AG09319 (cell line): ENCODE results near the gene CD9.

ENCODE experiments used
- DNase-seq: peaks from one replicate; pipeline ENCODE4 v3.0.0-alpha.2; 2010; ENCODE audit warnings: low read depth; ENCODE audit errors: extremely low read depth
- TF ChIP-seq, protein P1 (sequence below): IDR thresholded peaks from 2 replicates; pipeline ENCODE4 v1.5.1; 2011; ENCODE audit warnings: low read depth, mild to moderate bottlenecking, inconsistent platforms, low read length, moderate library complexity

The CD9 gene

DNA sequence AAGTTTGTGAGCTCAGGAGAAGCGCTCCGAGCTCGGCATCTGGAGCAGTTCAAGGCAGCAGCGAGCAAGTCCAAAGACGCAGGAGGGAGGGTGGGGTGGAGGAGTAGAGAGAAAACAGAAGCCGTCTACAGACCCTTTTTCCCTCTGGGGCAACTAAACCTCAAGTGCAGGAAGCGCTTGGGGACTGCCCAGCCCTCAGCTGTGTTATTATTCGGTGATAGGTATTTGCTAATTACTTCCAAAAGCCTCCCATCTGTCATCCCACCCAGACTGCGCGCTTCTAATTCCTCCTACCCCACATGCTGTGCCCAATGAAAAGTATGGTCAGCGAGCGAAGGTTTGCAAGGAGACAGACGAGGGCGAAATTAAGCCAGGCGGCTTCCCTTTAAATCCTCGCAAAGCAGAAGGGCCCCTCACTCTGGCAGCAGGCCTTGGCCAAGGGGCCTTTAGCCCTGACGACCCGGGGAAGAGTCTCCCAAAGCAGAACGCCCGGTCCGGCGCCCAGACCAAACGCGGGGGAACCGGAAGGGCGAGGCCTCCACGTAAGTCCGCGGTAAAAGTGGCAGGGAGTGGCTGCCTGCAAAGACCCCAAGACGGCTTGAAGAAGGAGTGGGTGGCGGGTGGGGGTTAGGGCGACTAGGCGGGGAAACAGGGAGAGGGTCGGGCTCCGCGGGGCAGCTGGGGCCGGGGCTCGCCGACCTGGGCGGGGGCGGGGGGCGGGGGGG lies 507 bp upstream of the CD9 start:
- TF ChIP-seq, protein P1, sequence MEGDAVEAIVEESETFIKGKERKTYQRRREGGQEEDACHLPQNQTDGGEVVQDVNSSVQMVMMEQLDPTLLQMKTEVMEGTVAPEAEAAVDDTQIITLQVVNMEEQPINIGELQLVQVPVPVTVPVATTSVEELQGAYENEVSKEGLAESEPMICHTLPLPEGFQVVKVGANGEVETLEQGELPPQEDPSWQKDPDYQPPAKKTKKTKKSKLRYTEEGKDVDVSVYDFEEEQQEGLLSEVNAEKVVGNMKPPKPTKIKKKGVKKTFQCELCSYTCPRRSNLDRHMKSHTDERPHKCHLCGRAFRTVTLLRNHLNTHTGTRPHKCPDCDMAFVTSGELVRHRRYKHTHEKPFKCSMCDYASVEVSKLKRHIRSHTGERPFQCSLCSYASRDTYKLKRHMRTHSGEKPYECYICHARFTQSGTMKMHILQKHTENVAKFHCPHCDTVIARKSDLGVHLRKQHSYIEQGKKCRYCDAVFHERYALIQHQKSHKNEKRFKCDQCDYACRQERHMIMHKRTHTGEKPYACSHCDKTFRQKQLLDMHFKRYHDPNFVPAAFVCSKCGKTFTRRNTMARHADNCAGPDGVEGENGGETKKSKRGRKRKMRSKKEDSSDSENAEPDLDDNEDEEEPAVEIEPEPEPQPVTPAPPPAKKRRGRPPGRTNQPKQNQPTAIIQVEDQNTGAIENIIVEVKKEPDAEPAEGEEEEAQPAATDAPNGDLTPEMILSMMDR: no peak
- DNase-seq: no peak

- DNase-seq: no peak
- TF ChIP-seq, protein P1: no peak
Observed at GRCh38 chr12:6201213-6201608, 1.0 kb downstream of the CD9 start.

- TF ChIP-seq, protein P1: no peak
Observed at GRCh38 chr12:6201826-6202225, 1.6 kb downstream of the CD9 start.

DNA sequence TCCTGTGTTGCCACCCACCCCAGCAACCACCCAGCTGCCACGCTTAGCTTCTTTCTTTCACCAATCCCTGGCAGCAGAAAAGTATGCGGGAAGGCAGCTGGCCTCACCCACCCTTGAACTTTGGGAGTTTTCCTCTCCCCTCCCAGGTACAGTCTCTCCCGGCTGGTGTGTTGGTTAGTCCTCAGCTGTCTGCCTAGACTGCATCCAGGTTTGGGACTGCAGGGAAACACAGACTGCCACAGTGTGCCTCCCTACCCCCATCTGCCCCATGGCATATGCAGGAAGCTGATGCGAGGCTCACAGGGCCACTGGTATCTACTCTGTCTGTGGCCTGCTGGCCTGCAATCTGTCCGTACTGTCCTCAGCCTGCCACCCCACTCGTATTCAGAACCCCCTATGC lies 2.1 kb downstream of the CD9 start:
- no peak for DNase-seq
- TF ChIP-seq, protein P1: no peak

More at GRCh38 chr12:6201826-6202225, 1.6 kb downstream of the CD9 start:
- no peak for DNase-seq

GRCh38 chr12:6202846-6203245 lies 2.6 kb downstream of the CD9 start:
- TF ChIP-seq, protein P1: no peak
- DNase-seq: no peak

DNA sequence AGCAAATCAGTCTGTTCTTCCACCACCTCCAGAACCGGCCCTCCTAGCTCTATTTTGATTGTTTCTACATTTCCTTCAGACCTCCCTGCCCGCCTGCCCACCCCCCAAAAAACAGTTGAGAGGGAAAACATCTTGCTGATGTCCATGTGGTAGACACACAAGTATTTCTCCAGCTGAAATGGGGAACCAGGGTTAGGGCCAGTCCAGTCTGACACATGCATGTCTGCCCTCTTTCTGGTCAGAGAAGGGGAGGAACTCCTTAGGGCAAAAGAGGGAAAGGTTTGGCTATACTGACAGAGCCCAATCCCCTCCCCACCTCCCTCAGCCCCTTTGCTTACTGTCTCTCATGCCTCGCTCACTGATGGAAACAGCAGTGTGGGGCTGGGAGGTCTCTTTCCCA lies 3.4 kb downstream of the CD9 start:
- TF ChIP-seq, protein P1: no peak
- DNase-seq: no peak

- TF ChIP-seq, protein P1: no peak; the same call in 1 of the 2 replicates
- DNase-seq: no peak
Observed at GRCh38 chr12:6204533-6205143, 4.4 kb downstream of the CD9 start.
